Measurements from ENCODE around the gene HS3ST5.
"Not testable (repeated sequence)": the region's sequence is repeated elsewhere in the genome, so short reads cannot be mapped to it uniquely, and the experiment has no call there.

The HS3ST5 gene

DNA sequence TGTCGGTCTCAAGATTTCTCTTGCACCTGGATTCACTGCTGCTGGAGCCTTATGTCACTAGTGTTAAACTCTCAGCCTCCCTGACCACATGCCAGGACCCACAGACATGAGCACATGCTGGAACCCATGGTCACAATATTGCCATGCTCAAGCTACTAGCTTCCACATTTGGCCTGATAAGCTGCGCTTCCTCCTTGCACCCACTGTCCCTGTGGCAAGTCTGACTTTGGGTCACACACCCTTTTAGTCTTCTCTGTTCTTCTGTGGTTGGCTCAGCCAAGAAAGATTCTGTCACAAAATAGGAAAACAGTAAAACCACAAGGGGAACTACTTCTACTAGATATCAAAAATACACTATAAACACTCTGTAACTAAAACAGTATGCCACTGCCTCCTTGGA, 303.0 kb downstream of the HS3ST5 start:
- DNase-seq: no peak

DNA sequence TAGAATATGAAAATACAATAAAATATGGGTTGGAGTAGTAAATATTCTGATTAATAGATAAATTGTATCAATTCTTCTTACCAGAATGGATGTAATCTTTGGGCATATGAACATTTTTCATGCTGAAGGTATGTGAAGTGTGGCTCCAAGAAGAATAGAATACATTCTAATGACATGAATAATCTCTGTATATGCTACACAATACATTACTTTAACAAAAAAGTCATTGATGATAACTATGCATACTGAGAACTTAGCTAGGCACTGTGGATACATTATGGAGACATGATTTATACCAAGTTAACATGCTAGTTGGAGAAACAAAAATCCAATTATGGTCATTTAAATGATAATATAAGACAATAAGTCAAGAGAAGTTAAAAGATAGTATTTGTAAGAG, 309.2 kb downstream of the HS3ST5 start:
- no peak for DNase-seq

DNA sequence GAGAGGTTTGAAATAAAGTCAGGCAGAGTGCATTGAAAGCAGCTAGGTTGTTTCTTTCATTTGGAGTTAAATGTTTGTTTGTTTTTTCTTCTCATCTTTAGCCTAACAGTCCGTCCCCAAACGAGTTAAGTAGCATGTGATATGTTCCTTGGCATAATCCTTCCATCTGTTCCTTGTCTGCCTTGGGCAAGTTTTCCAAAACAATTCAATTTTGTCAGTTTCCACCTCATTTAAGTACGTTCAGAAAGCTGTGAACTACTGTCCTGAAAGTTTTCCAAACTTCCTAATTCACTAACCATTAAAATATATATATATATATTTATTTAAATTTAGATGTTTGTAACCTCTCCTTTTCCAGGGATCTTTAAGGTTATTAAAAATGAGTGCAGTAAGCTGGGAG, 310.1 kb downstream of the HS3ST5 start:
- no peak for DNase-seq

DNA sequence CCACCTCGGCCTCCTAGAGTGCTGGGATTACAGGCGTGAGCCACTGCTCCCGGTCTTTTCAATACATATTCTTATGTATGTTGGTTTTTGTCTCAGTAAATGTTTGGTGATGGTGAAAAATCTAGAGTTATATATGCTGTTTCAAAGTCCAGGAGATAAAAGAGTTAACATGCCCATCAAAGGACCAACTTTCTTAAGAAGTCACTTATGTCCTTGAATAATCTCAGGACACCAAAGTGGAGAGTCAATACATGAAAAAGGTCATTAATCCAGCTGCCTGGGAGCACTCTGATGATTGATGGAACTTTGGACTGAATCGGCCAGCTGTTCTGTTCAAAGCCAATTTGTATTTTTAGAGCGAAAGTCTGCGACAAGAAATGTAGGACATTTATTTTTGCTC, 312.1 kb downstream of the HS3ST5 start:
- no peak for DNase-seq

DNA sequence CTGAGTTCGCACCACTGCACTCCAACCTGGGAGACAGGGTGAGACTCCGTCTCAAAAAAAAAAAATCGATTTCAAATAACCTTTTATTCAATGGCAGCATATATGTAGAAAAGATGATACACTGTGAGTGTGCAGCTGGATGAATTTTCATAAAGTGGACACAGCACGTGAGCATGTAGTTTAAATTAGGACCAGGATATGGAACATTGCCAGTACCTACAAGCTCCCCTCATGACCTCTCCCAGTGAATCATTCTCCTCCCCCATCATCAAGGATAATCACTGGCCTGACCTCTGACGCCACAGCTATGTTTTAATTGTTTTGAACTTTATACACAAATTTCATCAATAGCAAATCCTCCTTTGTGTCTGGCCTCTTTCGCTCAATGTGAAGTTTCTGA, 318.1 kb downstream of the HS3ST5 start:
- DNase-seq: no peak

DNA sequence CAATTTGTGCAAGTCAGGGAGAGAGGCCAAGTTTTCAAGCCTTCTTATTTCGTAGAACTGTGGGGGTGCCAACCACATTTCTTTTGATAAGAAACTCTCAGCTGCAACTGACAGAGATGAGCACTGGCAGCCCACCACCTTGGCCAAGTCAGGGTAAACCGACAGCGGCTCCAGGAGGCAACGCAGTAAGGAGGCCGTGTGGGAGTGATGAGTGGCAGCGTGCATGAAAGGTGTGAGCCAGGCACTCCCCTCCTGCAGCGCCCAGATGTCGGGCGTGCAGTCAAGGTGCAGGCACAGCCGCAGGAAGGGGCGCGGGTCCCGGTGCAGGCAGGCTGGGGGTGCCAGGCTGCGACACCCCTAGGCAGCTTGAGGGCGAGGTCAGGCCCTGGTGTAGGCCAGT, 322.6 kb downstream of the HS3ST5 start:
- DNase-seq: no peak

DNA sequence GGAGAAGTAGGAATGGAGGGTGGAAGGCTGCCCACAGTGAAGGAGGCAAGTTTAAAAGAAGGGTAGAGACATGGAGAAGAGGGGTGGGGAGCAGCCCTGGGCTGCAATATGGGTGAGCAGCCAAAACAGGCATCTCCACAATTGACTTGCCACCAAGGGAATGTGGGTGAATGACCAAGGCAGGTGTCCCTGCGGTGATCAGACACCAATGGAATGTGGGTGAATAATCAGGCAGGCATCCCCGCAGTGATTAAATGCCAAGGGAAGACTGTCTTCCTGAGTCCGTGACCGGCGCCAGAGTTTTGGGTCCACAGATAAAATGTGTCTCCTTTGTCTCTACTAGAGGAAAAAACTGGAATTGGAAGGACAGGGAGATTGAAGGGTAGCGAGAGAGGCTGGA, 325.7 kb downstream of the HS3ST5 start:
- DNase-seq: not testable (repeated sequence)

DNA sequence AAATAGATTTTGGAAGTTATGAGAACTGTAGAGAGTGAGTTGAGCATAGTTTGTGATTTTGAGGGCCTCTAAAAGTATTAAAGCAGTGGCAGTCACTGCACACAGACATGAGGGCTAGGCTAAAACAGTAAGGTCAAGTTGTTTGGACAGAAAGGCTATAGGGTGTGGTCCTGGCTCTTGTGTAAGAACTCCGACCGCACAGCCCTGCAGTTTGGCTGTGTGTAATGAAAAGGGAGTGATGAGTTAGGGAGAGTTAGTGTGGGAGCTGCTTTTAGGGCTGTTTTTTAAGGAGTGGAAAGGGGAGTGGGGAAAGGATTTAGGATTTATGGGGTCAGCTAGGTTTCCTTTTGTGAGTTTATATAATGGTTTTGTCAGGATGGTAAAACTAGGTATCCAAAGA, 328.7 kb downstream of the HS3ST5 start:
- not testable (repeated sequence) for DNase-seq

DNA sequence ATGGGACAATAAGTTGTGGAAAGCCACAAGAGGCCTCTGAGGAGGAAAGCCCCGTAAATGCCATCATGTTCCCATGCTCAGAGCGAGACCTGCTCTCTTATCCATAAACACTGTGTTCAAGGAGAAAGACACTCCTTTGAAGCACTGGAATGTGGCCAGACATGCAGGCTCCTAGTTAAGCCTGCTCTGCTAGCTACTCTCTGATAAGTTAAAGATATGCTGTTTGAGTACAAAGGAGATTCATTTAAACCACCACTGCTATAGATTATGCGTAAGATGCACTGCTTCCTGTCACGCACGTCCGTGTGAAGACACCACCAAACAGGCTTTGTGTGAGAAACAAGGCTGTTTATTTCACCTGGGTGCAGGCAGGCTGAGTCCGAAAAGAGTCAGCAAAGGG, 331.3 kb downstream of the HS3ST5 start:
- DNase-seq: peak in 1 of 5 donors; percentile 57

DNA sequence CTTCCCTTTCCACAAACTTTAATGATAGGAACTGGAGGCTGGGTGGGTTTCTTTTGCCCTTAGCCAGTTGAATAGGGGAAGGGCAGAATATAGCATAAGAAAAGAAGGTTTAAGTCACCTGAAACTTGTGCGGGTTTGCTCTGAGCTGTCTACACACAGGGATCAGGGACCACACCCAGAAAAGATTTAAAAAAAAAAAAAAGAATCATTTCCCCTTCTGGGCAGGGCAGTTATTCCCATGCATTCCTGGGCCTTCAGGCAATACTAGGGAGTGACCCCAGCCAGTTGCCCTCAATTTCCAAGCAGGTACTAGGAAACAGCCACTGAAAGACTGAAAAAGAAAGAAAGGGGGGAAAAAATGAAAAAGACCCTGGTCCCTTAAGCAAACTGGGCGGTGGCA, 332.3 kb downstream of the HS3ST5 start:
- no peak for DNase-seq

DNA sequence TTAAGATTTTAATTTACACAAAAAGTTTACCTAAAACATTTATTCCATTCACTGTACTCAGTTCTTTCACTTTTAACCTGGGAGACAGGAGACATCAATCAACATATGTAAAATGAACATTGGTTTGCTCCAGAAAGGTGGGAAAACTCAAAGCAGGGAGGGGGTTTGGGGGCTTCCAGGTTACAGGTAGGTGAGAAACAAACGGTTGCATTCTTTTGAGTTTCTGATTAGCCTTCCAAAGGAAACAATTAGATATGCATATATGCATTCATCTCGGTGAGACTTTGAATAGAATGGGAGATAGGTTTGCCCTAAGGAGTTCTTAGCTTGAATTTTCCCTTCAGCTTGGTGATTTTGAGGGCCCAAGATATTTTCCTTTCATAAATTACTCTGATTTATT, 333.6 kb downstream of the HS3ST5 start:
- no peak for DNase-seq

DNA sequence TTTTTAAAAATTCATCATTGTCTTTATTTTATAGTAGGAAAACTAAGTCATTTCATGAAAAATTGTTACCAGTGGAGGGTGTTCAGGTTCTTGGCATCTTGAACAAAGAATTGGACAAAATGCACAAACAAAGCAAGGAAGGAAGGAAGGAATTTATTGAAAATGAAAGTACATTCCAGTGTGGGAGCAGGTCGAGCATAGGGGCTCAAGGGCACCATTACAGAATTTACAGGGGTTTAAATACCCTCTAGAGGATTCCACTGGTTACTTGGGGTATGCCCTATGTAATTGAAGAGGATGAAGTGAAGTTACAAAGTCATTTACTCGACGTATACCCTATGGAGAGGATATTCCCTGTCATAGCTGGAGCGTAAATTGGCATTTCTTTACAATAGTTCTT, 334.5 kb downstream of the HS3ST5 start:
- DNase-seq: no peak

DNA sequence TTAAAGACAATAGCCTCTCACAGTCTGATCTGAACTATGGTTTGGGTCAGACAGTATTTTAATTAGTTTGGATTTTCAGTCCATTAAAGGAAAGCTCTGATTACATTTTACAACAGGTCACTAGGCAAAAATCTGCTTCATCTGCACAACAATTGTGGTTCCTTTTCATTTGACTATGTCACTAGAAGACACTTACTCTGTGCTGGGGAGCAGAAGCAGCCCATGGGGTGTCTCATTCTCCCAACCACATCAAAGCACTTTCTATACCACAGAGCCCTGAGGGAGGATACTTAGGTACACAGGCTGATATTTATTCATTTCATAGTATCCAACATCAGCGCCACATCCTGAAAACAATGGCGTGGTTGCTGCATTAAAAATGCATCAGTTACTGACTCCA, 335.3 kb downstream of the HS3ST5 start:
- DNase-seq: peak in 1 of 5 donors; percentile 60
